Smooth muscle cell (in vitro differentiated cells): Measurements from ENCODE around the gene GBF1. TPM values are rescaled to one million over a fixed set of nuclear protein-coding genes. Genes with fewer than 3 reads are reported as not detected.

ENCODE experiments used
- DNase-seq: peaks from one replicate; lab custom pipeline; 2025; ENCODE audit not compliant: unreplicated experiment; lab: John Stamatoyannopoulos, UW
- H2AFZ ChIP-seq: fragments of 200-600 bp; sonication (generic); 2 replicates; pipeline ENCODE4 v1.6.0; 2016; ENCODE audit warnings: antibody characterized with exemption, low read depth, mild to moderate bottlenecking
- H3F3A ChIP-seq: fragments of 200-600 bp; sonication (generic); 2 replicates; pipeline ENCODE4 v1.6.0; 2017; ENCODE audit warnings: antibody characterized with exemption, low read depth
- H3K27ac ChIP-seq: fragments of 200-600 bp; sonication (generic); 2 replicates; pipeline ENCODE4 v1.5.1; 2016; ENCODE audit warnings: low read depth, mild to moderate bottlenecking
- H3K27me3 ChIP-seq: fragments of 200-600 bp; sonication (generic); 2 replicates; pipeline ENCODE4 v1.6.1; 2016; ENCODE audit warnings: low read depth, mild to moderate bottlenecking
- H3K36me3 ChIP-seq: fragments of 200-600 bp; sonication (generic); 2 replicates; pipeline ENCODE4 v1.5.1; 2016; ENCODE audit warnings: low read depth
- H3K4me1 ChIP-seq: fragments of 200-600 bp; sonication (generic); 2 replicates; pipeline ENCODE4 v1.5.1; 2016; ENCODE audit warnings: low read depth
- H3K4me2 ChIP-seq: fragments of 200-600 bp; sonication (generic); 2 replicates; pipeline ENCODE4 v1.6.0; 2016; ENCODE audit warnings: mild to moderate bottlenecking
- H3K4me3 ChIP-seq: fragments of 200-600 bp; sonication (generic); 2 replicates; pipeline ENCODE4 v1.5.1; 2016; ENCODE audit warnings: mild to moderate bottlenecking
- H3K79me2 ChIP-seq: fragments of 200-600 bp; sonication (generic); 2 replicates; pipeline ENCODE4 v1.6.0; 2016; ENCODE audit warnings: low read depth, mild to moderate bottlenecking
- H3K9ac ChIP-seq: fragments of 200-600 bp; sonication (generic); 2 replicates; pipeline ENCODE4 v1.6.0; 2016; ENCODE audit warnings: low read depth
- H3K9me3 ChIP-seq: fragments of 200-600 bp; sonication (generic); replicated peaks from 2 replicates; pipeline ENCODE4 v1.5.1; 2016; ENCODE audit warnings: low read depth
- H4K20me1 ChIP-seq: fragments of 200-600 bp; sonication (generic); 2 replicates; pipeline ENCODE4 v1.6.0; 2016; ENCODE audit warnings: low read depth
- WGBS: methylation state at CpG from one replicate; pipeline ENCODE4 v1.1.7; 2016; ENCODE audit warnings: low lambda C conversion rate; 5-methylcytosine and 5-hydroxymethylcytosine counted together
- polyA plus RNA-seq: library from polyadenylated mRNA; unstranded; fragments of >200 nt; fragmentation: Nextera tagmentation; extraction: Ambion mirVana; gene quantifications from 2 replicates; pipeline ENCODE4 v1.2.1, GENCODE V29; 2016
- total RNA-seq: library from RNA; depleted of rRNA; stranded (reverse); fragments of >200 nt; gene quantifications from 2 replicates; pipeline ENCODE4 v1.2.3, GENCODE V29; 2014
- TF ChIP-seq, protein P1 (sequence below): fragments of 200-600 bp; sonication (generic); IDR thresholded peaks from 2 replicates; pipeline ENCODE4 v1.5.1; 2017; ENCODE audit warnings: borderline replicate concordance, mild to moderate bottlenecking, antibody characterized with exemption; ENCODE audit not compliant: insufficient read depth, poor library complexity, severe bottlenecking

GBF1 gene
- total and polyA plus RNA-seq, 2 experiments from 2014 or later = 52.8 to 56.4 TPM

DNA sequence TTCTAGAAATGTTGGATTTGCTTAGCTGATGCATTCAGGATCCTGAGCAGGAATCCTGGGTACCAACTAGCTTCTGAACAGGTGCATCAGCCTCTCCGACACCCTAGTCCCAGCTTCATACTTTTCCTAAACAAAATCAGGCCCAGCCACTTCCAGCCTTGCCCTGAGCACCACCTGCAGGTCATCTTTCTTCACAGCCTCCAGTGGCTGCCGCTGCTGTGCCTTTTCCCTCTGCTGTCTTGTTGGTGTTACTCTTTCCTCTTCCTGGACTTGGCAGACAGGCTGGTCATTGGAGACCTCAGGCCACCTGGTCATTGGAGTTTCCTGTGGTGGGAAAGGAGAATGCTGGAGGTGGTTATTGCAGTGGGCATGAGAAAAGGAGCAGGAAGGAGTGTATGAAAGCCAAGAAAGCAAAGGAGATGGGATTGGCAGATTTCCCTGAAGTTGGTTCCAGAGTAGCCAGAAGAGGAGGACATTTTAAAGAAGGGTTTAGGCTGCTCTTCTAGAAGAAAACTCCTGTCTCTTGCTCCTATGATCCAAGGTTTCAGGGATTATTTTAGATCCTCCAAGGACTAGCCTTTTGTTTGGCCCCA is 102.0 kb downstream of the GBF1 start:
- Histone ChIP-seq H4K20me1 (peaks cover 77% of the 10 kb centered on the region), H3K27me3 (no peaks in the 10 kb centered on the region), H3K9ac (no peak overlapping the region), H2AFZ (no peak overlapping the region), H3K4me3 (no peak overlapping the region), H3K79me2 (peaks cover 11% of the 10 kb centered on the region), H3K4me2 (no peak overlapping the region), H3F3A (no peaks in the 10 kb centered on the region), H3K4me1 (peaks cover 16% of the 10 kb centered on the region), H3K36me3 (no peaks in the 10 kb centered on the region), H3K27ac (no peak overlapping the region), H3K9me3 (no peaks in the 10 kb centered on the region)
- DNase-seq = no peak
- WGBS = 81% methylated on average over 2 of the region's 2 CpGs
- TF ChIP-seq, protein P1, sequence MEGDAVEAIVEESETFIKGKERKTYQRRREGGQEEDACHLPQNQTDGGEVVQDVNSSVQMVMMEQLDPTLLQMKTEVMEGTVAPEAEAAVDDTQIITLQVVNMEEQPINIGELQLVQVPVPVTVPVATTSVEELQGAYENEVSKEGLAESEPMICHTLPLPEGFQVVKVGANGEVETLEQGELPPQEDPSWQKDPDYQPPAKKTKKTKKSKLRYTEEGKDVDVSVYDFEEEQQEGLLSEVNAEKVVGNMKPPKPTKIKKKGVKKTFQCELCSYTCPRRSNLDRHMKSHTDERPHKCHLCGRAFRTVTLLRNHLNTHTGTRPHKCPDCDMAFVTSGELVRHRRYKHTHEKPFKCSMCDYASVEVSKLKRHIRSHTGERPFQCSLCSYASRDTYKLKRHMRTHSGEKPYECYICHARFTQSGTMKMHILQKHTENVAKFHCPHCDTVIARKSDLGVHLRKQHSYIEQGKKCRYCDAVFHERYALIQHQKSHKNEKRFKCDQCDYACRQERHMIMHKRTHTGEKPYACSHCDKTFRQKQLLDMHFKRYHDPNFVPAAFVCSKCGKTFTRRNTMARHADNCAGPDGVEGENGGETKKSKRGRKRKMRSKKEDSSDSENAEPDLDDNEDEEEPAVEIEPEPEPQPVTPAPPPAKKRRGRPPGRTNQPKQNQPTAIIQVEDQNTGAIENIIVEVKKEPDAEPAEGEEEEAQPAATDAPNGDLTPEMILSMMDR = peak; percentile 33

GRCh38 chr10:102352066-102352715 is 106.9 kb downstream of the GBF1 start:
- H3K27me3 ChIP-seq = no peaks in the 10 kb centered on the region
- H3K9me3 ChIP-seq = no peaks in the 10 kb centered on the region
- DNase-seq = peak; percentile 3
- WGBS = 79% methylated on average over 7 of the region's 7 CpGs
- no peaks in the 10 kb centered on the region for H3K4me1 ChIP-seq
- H3F3A ChIP-seq = no peaks in the 10 kb centered on the region
- H2AFZ ChIP-seq = no peak overlapping the region
- no peak overlapping the region for H3K9ac ChIP-seq
- no peak overlapping the region for H3K4me2 ChIP-seq
- H3K36me3 ChIP-seq = peaks cover 12% of the 10 kb centered on the region
- no peak overlapping the region for H3K4me3 ChIP-seq
- TF ChIP-seq, protein P1 = peak; percentile 92
- H3K79me2 ChIP-seq = peaks cover 11% of the 10 kb centered on the region
- no peak overlapping the region for H3K27ac ChIP-seq
- H4K20me1 ChIP-seq = peaks cover 87% of the 10 kb centered on the region

DNA sequence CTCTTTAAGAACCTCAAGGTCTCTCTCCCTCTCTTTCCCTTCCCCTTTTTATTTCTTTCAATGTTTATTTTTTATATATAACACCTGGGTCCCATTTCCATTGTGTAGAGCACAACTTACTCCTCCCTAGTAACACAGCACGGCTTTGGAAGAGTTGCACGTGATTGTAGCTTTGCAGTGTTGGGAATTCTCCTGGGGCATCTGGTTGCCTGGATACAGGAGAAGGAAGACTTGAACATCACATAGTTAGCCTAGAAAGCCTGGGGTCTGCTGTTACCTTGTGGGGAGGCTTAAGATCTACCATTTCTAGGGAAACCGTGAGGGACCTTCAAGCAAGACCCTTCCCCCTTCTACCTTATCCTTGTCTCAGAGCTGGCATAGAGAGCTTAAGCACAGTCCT is 109.1 kb downstream of the GBF1 start:
- TF ChIP-seq, protein P1 = no peak
- H3K27ac ChIP-seq = no peak overlapping the region
- H3K9me3 ChIP-seq = no peaks in the 10 kb centered on the region
- no peak overlapping the region for H3K4me3 ChIP-seq
- no peak overlapping the region for H3K9ac ChIP-seq
- H3K36me3 ChIP-seq = peaks cover 19% of the 10 kb centered on the region
- DNase-seq = no peak
- WGBS = 98% methylated on average over 3 of the region's 3 CpGs
- no peaks in the 10 kb centered on the region for H3K27me3 ChIP-seq
- H3K79me2 ChIP-seq = no peaks in the 10 kb centered on the region
- no peaks in the 10 kb centered on the region for H3F3A ChIP-seq
- peaks cover 84% of the 10 kb centered on the region for H4K20me1 ChIP-seq
- H2AFZ ChIP-seq = no peak overlapping the region
- no peaks in the 10 kb centered on the region for H3K4me1 ChIP-seq
- H3K4me2 ChIP-seq = no peak overlapping the region
